HFFc6 (cell line): Measurements from ENCODE around the gene FUT4. TPM values are rescaled to one million over a fixed set of nuclear protein-coding genes. Genes with fewer than 3 reads are reported as not detected.
A peak's percentile ranks its signal among the peaks of the same experiment; 100 is the strongest.

Source experiments
- DNase-seq: peaks from one replicate; pipeline ENCODE4 v3.0.0-alpha.2; 2018
- H3K27ac Mint-ChIP-seq: 2 replicates; pipeline ENCODE4 v1.8.0; 2020; ENCODE audit warnings: mild to moderate bottlenecking, mixed read lengths
- H3K27me3 Mint-ChIP-seq: 2 replicates; pipeline ENCODE4 v1.8.0; 2021; ENCODE audit warnings: mild to moderate bottlenecking, moderate library complexity, mixed read lengths; ENCODE audit not compliant: insufficient read depth
- H3K36me3 Mint-ChIP-seq: 2 replicates; pipeline ENCODE4 v1.8.0; 2021; ENCODE audit warnings: low read depth, mixed read lengths
- H3K4me1 Mint-ChIP-seq: 2 replicates; pipeline ENCODE4 v1.8.0; 2020; ENCODE audit warnings: low read depth, mixed read lengths
- H3K4me3 Mint-ChIP-seq: 2 replicates; pipeline ENCODE4 v1.8.0; 2020; ENCODE audit warnings: mild to moderate bottlenecking, moderate library complexity, mixed read lengths
- H3K9me3 Mint-ChIP-seq: 2 replicates; pipeline ENCODE4 v1.8.0; 2020; ENCODE audit warnings: mild to moderate bottlenecking, mixed read lengths
- long read RNA-seq: library from polyadenylated mRNA; unstranded; transcript quantifications from one replicate; pipeline ENCODE4 v2.0.0, GENCODE V29; 2019
- total RNA-seq, 6 experiments: library from RNA; stranded (reverse); fragmentation: NEBNext Ultra II Directional; extraction: Animal tissue kit (Norgen Biotek cat#: 25700); gene quantifications; 2 replicates in 1 of 6; 3 replicates in 5 of 6; pipeline ENCODE4 v1.2.3, GENCODE V29; 2021
- TF ChIP-seq, protein P1 (sequence below): fragments of 200-600 bp; sonication (generic); IDR thresholded peaks from 2 replicates; pipeline ENCODE4 v1.5.0; 2021; ENCODE audit warnings: antibody characterized with exemption, mild to moderate bottlenecking

Gene FUT4, protein sequence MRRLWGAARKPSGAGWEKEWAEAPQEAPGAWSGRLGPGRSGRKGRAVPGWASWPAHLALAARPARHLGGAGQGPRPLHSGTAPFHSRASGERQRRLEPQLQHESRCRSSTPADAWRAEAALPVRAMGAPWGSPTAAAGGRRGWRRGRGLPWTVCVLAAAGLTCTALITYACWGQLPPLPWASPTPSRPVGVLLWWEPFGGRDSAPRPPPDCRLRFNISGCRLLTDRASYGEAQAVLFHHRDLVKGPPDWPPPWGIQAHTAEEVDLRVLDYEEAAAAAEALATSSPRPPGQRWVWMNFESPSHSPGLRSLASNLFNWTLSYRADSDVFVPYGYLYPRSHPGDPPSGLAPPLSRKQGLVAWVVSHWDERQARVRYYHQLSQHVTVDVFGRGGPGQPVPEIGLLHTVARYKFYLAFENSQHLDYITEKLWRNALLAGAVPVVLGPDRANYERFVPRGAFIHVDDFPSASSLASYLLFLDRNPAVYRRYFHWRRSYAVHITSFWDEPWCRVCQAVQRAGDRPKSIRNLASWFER
- total RNA-seq, result 1 to 10 TPM in 4 of 6 experiments, under 1 TPM in 2; 0.85 to 3.3 (median 3.0) TPM
- long read RNA-seq, result 0 reads

DNA sequence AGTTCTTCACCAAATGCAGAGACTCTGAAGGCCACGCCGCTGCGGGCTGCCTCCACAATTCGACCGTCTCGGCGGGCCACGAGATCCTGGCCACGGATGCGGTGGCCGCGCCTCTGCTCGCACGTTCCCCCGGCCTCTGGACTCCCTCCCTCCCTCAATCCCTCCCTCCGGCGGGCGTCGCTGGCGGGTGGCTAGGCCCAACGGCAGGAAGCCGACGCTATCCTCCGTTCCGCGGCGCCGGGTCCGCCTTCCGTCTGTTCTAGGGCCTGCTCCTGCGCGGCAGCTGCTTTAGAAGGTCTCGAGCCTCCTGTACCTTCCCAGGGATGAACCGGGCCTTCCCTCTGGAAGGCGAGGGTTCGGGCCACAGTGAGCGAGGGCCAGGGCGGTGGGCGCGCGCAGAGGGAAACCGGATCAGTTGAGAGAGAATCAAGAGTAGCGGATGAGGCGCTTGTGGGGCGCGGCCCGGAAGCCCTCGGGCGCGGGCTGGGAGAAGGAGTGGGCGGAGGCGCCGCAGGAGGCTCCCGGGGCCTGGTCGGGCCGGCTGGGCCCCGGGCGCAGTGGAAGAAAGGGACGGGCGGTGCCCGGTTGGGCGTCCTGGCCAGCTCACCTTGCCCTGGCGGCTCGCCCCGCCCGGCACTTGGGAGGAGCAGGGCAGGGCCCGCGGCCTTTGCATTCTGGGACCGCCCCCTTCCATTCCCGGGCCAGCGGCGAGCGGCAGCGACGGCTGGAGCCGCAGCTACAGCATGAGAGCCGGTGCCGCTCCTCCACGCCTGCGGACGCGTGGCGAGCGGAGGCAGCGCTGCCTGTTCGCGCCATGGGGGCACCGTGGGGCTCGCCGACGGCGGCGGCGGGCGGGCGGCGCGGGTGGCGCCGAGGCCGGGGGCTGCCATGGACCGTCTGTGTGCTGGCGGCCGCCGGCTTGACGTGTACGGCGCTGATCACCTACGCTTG, at the start of gene FUT4:
Gene FUT4 (plus strand): TSS at position 227 of the 951 bp plus-strand sequence. CDS start 213 bp downstream, at position 440.
- TF ChIP-seq, protein P1, sequence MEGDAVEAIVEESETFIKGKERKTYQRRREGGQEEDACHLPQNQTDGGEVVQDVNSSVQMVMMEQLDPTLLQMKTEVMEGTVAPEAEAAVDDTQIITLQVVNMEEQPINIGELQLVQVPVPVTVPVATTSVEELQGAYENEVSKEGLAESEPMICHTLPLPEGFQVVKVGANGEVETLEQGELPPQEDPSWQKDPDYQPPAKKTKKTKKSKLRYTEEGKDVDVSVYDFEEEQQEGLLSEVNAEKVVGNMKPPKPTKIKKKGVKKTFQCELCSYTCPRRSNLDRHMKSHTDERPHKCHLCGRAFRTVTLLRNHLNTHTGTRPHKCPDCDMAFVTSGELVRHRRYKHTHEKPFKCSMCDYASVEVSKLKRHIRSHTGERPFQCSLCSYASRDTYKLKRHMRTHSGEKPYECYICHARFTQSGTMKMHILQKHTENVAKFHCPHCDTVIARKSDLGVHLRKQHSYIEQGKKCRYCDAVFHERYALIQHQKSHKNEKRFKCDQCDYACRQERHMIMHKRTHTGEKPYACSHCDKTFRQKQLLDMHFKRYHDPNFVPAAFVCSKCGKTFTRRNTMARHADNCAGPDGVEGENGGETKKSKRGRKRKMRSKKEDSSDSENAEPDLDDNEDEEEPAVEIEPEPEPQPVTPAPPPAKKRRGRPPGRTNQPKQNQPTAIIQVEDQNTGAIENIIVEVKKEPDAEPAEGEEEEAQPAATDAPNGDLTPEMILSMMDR, result no peak
- Mint-ChIP-seq H3K36me3 (peaks cover 6% of the 10 kb centered on the region; the same call in 1 of the 2 replicates), H3K4me3 (peak within 1 kb of the TSS; percentile 90), H3K27ac (peak within 1 kb of the TSS; percentile 98), H3K4me1 (peaks cover 35% of the 10 kb centered on the region), H3K9me3 (no peaks in the 10 kb centered on the region), H3K27me3 (peaks cover 9% of the 10 kb centered on the region; the same call in 1 of the 2 replicates)
- peak; percentile 39 for DNase-seq

DNA sequence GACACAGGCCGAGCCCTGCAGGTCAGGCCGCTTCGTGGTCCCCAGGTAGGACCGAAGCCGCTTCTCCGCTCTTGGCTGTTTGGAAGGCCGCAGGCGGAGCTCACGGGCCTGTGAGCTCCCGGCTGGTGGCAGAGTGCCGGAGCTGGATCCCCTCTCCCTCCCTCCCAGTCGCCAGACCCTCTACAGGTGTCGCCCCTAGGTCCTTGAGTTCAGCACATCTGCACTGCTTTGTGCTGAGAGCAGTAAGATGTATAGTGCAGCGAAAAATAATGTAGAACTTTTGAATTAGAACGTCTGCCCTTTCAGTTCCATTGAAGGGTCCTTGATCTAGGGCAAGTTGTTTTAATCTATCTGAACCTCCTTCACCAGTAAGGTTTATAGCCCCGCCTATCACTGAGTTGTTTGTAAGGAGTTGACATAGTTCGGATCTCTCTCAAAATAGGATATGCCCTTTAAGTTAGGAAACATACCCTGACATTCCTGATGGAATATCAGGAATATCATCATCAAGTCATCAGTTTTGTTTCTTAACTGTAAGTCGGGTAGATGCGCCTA, 49.5 kb upstream of the FUT4 start:
- no peak for DNase-seq
- H3K27ac Mint-ChIP-seq, result peak overlapping the region; percentile 96
- peaks cover 8% of the 10 kb centered on the region for H3K36me3 Mint-ChIP-seq
- peaks cover 26% of the 10 kb centered on the region for H3K4me1 Mint-ChIP-seq
- H3K4me3 Mint-ChIP-seq, result peak overlapping the region; percentile 98
- H3K9me3 Mint-ChIP-seq, result no peaks in the 10 kb centered on the region
- H3K27me3 Mint-ChIP-seq, result no peaks in the 10 kb centered on the region
- TF ChIP-seq, protein P1, result no peak

DNA sequence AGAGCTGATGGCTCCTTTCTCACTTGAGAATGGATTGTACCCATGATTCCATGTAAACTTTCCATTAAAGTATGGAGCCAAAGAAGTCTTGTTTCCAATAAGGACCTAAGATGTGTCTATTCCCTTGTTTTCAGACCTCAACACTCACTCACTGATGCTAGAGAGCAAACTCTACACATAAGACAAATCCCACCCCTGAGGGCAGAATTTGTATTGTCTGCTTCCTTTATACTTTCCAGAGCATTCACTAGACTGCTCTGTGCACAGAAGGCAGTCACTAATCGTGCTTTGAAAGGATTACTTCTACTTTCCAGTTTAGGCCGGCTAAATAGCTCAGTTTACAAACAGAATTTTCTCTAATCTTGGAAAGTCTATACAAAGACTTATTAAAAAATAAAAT, 43.5 kb upstream of the FUT4 start:
- Mint-ChIP-seq H3K4me3 (no peak overlapping the region), H3K27ac (no peak overlapping the region), H3K4me1 (peaks cover 8% of the 10 kb centered on the region), H3K9me3 (no peaks in the 10 kb centered on the region), H3K27me3 (no peaks in the 10 kb centered on the region), H3K36me3 (no peaks in the 10 kb centered on the region)
- no peak for DNase-seq
- TF ChIP-seq, protein P1, result no peak

DNA sequence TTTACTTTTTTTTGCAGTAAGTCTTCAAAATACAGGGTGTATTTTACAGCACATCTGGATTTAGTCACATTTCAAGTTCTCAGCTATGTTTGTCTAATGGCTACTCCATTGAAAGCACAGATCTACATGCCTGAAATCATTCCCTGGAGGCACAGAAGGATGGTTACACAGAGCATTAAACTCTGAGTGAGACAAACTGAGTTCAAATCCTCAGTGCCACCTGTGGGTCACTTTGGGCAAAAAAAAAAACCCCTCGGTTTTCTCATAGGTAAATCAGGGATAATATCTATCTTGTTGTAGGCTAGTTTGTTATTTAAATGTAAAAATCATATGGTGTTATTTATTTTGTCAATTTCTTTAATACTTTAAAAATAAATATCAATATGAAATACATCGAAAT, 42.2 kb upstream of the FUT4 start:
- no peak overlapping the region for H3K4me3 Mint-ChIP-seq
- DNase-seq, result no peak
- TF ChIP-seq, protein P1, result no peak
- no peaks in the 10 kb centered on the region for H3K9me3 Mint-ChIP-seq
- no peaks in the 10 kb centered on the region for H3K27me3 Mint-ChIP-seq
- no peak overlapping the region for H3K27ac Mint-ChIP-seq
- H3K4me1 Mint-ChIP-seq, result no peaks in the 10 kb centered on the region
- no peaks in the 10 kb centered on the region for H3K36me3 Mint-ChIP-seq
